SK-N-SH (cell line): ENCODE data around the gene CACNG5. TPM values are rescaled to one million over a fixed set of nuclear protein-coding genes. Genes with fewer than 3 reads are reported as not detected.

Experiments used
- CTCF ChIP-seq: fragments of 200-600 bp; sonication (generic); IDR thresholded peaks from 2 replicates; pipeline ENCODE4 v1.6.1; 2017; ENCODE audit warnings: antibody characterized with exemption, mild to moderate bottlenecking, moderate library complexity
- ZBTB33 ChIP-seq: IDR thresholded peaks from 2 replicates; pipeline ENCODE4 v1.4.0; 2012; ENCODE audit warnings: low read depth, borderline replicate concordance
- polyA plus RNA-seq, 3 experiments: library from polyadenylated mRNA; depleted of rRNA; stranded (reverse); fragments of >200 nt; gene quantifications; 2 replicates each; pipeline ENCODE4 v1.2.3, GENCODE V29; 2012
- small RNA-seq, 7 experiments: library from RNA; depleted of rRNA; stranded (forward); fragments of <200 nt; gene quantifications; one replicate each; pipeline ENCODE3, GENCODE V24; 2012

Gene CACNG5
- polyA plus RNA-seq, 1 of the 3 experiments (the other 2 are of a cell fraction), result 0.10 TPM

GRCh38 chr17:66934040-66934439 lies 99.1 kb downstream of the CACNG5 start (continued):
- TF ChIP-seq ZBTB33 (no peak), CTCF (no peak)

Small RNA genes lying within 50 kb of the gene (small RNA-seq; reads per million reads assigned to genes)
- 0 reads per million in 7 experiments for gene MIR634
- 0 reads per million in 7 experiments for gene RNA5SP446

Other genes with a start within 250 kb of the CACNG5 start
- 12.4 and 13.2 TPM in 2 replicates for gene CACNG4, start 129.6 kb downstream of the CACNG5 start, polyA plus RNA-seq (2012; rRNA removed)
- gene CACNG1, start 209.4 kb downstream of the CACNG5 start, polyA plus RNA-seq (2012; rRNA removed), result not detected in 2 replicates